ENCODE results near the gene KRTAP12-1.

DNA sequence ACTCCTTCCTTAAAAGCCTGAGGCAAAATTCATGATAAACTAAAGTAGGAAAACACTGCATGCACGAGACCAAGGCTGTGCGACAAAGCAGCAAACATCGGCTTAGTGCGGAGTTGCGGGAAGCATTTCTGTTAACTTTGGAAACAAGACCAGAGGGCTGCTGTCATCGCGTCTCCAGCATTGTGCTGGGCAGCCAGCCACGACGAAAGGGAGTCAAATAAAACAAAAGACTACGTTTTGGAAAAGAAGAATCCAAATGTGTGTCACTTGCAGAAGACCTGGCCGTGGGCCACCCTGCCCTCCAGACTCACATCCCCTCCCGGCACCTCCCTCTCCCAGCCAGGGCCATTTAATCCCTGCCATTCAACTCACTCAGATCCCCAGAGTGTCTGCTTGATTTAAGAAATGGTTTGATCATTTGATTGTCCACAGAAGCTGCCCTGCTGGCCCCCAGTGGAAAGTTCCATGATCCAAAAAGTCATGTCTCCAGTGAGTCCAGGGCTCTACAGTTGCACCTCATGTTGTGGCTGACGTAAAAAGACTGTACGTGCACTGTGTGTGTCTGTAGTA is 38.1 kb downstream of the KRTAP12-1 start:
- TF ChIP-seq POLR2A (IDR thresholded peaks at IDR 0.05): no peak
- TF ChIP-seq, protein P1, sequence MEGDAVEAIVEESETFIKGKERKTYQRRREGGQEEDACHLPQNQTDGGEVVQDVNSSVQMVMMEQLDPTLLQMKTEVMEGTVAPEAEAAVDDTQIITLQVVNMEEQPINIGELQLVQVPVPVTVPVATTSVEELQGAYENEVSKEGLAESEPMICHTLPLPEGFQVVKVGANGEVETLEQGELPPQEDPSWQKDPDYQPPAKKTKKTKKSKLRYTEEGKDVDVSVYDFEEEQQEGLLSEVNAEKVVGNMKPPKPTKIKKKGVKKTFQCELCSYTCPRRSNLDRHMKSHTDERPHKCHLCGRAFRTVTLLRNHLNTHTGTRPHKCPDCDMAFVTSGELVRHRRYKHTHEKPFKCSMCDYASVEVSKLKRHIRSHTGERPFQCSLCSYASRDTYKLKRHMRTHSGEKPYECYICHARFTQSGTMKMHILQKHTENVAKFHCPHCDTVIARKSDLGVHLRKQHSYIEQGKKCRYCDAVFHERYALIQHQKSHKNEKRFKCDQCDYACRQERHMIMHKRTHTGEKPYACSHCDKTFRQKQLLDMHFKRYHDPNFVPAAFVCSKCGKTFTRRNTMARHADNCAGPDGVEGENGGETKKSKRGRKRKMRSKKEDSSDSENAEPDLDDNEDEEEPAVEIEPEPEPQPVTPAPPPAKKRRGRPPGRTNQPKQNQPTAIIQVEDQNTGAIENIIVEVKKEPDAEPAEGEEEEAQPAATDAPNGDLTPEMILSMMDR (IDR thresholded peaks at IDR 0.05): no peak

Measured in heart left ventricle (tissue), 13 donors.